ENCODE results near the gene CCPG1.

Gene CCPG1

GRCh38 chr15:55383687-55384086, 24.5 kb downstream of the CCPG1 start:
- H3K27me3 ChIP-seq (ENCODE audit: control insufficient read depth, insufficient read depth, low read length) = no peaks in the 10 kb centered on the region
- H3K36me3 ChIP-seq (ENCODE audit: control insufficient read depth, insufficient read depth, low read length) = no peaks in the 10 kb centered on the region
- DNase-seq (ENCODE audit: low read depth, low spot score) = no peak
- no peak overlapping the region for H3K27ac ChIP-seq (ENCODE audit: low read length)
- H3K4me1 ChIP-seq (ENCODE audit: control insufficient read depth, insufficient read depth, low read length) = no peaks in the 10 kb centered on the region
- WGBS (ENCODE audit: insufficient coverage, insufficient read length) = no CpG with 5 or more reads among the region's 2 CpGs
- no peak overlapping the region for H3K4me3 ChIP-seq (ENCODE audit: low read length)
- H3K9me3 ChIP-seq (ENCODE audit: control insufficient read depth, insufficient read depth, low read length) = no peaks in the 10 kb centered on the region

- Histone ChIP-seq H3K27me3 (ENCODE audit: control insufficient read depth, insufficient read depth, low read length) (no peaks in the 10 kb centered on the region), H3K9me3 (ENCODE audit: control insufficient read depth, insufficient read depth, low read length) (no peaks in the 10 kb centered on the region), H3K36me3 (ENCODE audit: control insufficient read depth, insufficient read depth, low read length) (no peaks in the 10 kb centered on the region), H3K27ac (ENCODE audit: low read length) (no peak overlapping the region), H3K4me3 (ENCODE audit: low read length) (no peak overlapping the region), H3K4me1 (ENCODE audit: control insufficient read depth, insufficient read depth, low read length) (no peaks in the 10 kb centered on the region)
- DNase-seq (ENCODE audit: low read depth, low spot score) = no peak
Observed at GRCh38 chr15:55381595-55381994, 26.6 kb downstream of the CCPG1 start.

GRCh38 chr15:55379095-55379494, 29.1 kb downstream of the CCPG1 start:
- no CpG with 5 or more reads among the region's 5 CpGs for WGBS (ENCODE audit: insufficient coverage, insufficient read length)
- Histone ChIP-seq H3K4me3 (ENCODE audit: low read length) (no peak overlapping the region), H3K27me3 (ENCODE audit: control insufficient read depth, insufficient read depth, low read length) (no peaks in the 10 kb centered on the region), H3K27ac (ENCODE audit: low read length) (no peak overlapping the region), H3K4me1 (ENCODE audit: control insufficient read depth, insufficient read depth, low read length) (no peaks in the 10 kb centered on the region), H3K36me3 (ENCODE audit: control insufficient read depth, insufficient read depth, low read length) (no peaks in the 10 kb centered on the region), H3K9me3 (ENCODE audit: control insufficient read depth, insufficient read depth, low read length) (no peaks in the 10 kb centered on the region)
- DNase-seq (ENCODE audit: low read depth, low spot score) = no peak

- WGBS (ENCODE audit: insufficient coverage, insufficient read length) = no CpG with 5 or more reads among the region's 3 CpGs
- H3K4me3 ChIP-seq (ENCODE audit: low read length) = no peak overlapping the region
- no peaks in the 10 kb centered on the region for H3K9me3 ChIP-seq (ENCODE audit: control insufficient read depth, insufficient read depth, low read length)
- H3K36me3 ChIP-seq (ENCODE audit: control insufficient read depth, insufficient read depth, low read length) = no peaks in the 10 kb centered on the region
- H3K27ac ChIP-seq (ENCODE audit: low read length) = no peak overlapping the region
- H3K27me3 ChIP-seq (ENCODE audit: control insufficient read depth, insufficient read depth, low read length) = no peaks in the 10 kb centered on the region
- DNase-seq (ENCODE audit: low read depth, low spot score) = no peak
- H3K4me1 ChIP-seq (ENCODE audit: control insufficient read depth, insufficient read depth, low read length) = no peaks in the 10 kb centered on the region
Observed at GRCh38 chr15:55372701-55373440, 35.3 kb downstream of the CCPG1 start.

GRCh38 chr15:55366981-55367380, 41.2 kb downstream of the CCPG1 start:
- Histone ChIP-seq H3K36me3 (ENCODE audit: control insufficient read depth, insufficient read depth, low read length) (no peaks in the 10 kb centered on the region), H3K27ac (ENCODE audit: low read length) (no peak overlapping the region), H3K4me1 (ENCODE audit: control insufficient read depth, insufficient read depth, low read length) (no peaks in the 10 kb centered on the region), H3K27me3 (ENCODE audit: control insufficient read depth, insufficient read depth, low read length) (no peaks in the 10 kb centered on the region), H3K9me3 (ENCODE audit: control insufficient read depth, insufficient read depth, low read length) (no peaks in the 10 kb centered on the region), H3K4me3 (ENCODE audit: low read length) (no peak overlapping the region)
- no peak for DNase-seq (ENCODE audit: low read depth, low spot score)
- WGBS (ENCODE audit: insufficient coverage, insufficient read length) = no CpG with 5 or more reads among the region's 1 CpG

GRCh38 chr15:55362641-55363040, 45.5 kb downstream of the CCPG1 start:
- no peaks in the 10 kb centered on the region for H3K36me3 ChIP-seq (ENCODE audit: control insufficient read depth, insufficient read depth, low read length)
- no CpG with 5 or more reads among the region's 2 CpGs for WGBS (ENCODE audit: insufficient coverage, insufficient read length)
- no peak for DNase-seq (ENCODE audit: low read depth, low spot score)
- H3K27ac ChIP-seq (ENCODE audit: low read length) = no peak overlapping the region
- H3K4me3 ChIP-seq (ENCODE audit: low read length) = no peak overlapping the region
- no peaks in the 10 kb centered on the region for H3K27me3 ChIP-seq (ENCODE audit: control insufficient read depth, insufficient read depth, low read length)
- H3K4me1 ChIP-seq (ENCODE audit: control insufficient read depth, insufficient read depth, low read length) = no peaks in the 10 kb centered on the region
- no peaks in the 10 kb centered on the region for H3K9me3 ChIP-seq (ENCODE audit: control insufficient read depth, insufficient read depth, low read length)

GRCh38 chr15:55361048-55361447, 47.1 kb downstream of the CCPG1 start:
- no CpG with 5 or more reads among the region's 10 CpGs for WGBS (ENCODE audit: insufficient coverage, insufficient read length)
- H3K9me3 ChIP-seq (ENCODE audit: control insufficient read depth, insufficient read depth, low read length) = no peaks in the 10 kb centered on the region
- H3K4me1 ChIP-seq (ENCODE audit: control insufficient read depth, insufficient read depth, low read length) = no peaks in the 10 kb centered on the region
- H3K4me3 ChIP-seq (ENCODE audit: low read length) = no peak overlapping the region
- H3K27me3 ChIP-seq (ENCODE audit: control insufficient read depth, insufficient read depth, low read length) = no peaks in the 10 kb centered on the region
- H3K27ac ChIP-seq (ENCODE audit: low read length) = no peak overlapping the region
- H3K36me3 ChIP-seq (ENCODE audit: control insufficient read depth, insufficient read depth, low read length) = no peaks in the 10 kb centered on the region
- DNase-seq (ENCODE audit: low read depth, low spot score) = no peak

GRCh38 chr15:55360256-55360655, 47.9 kb downstream of the CCPG1 start:
- DNase-seq (ENCODE audit: low read depth, low spot score) = no peak

GRCh38 chr15:55358471-55358870, 49.7 kb downstream of the CCPG1 start:
- DNase-seq (ENCODE audit: low read depth, low spot score) = no peak
- Histone ChIP-seq H3K4me3 (ENCODE audit: low read length) (no peak overlapping the region), H3K27me3 (ENCODE audit: control insufficient read depth, insufficient read depth, low read length) (no peaks in the 10 kb centered on the region), H3K9me3 (ENCODE audit: control insufficient read depth, insufficient read depth, low read length) (no peaks in the 10 kb centered on the region), H3K27ac (ENCODE audit: low read length) (no peak overlapping the region), H3K4me1 (ENCODE audit: control insufficient read depth, insufficient read depth, low read length) (no peaks in the 10 kb centered on the region), H3K36me3 (ENCODE audit: control insufficient read depth, insufficient read depth, low read length) (no peaks in the 10 kb centered on the region)

More at GRCh38 chr15:55360256-55360655, 47.9 kb downstream of the CCPG1 start:
- H3K27me3 ChIP-seq (ENCODE audit: control insufficient read depth, insufficient read depth, low read length) = no peaks in the 10 kb centered on the region
- no peaks in the 10 kb centered on the region for H3K4me1 ChIP-seq (ENCODE audit: control insufficient read depth, insufficient read depth, low read length)
- no peaks in the 10 kb centered on the region for H3K9me3 ChIP-seq (ENCODE audit: control insufficient read depth, insufficient read depth, low read length)
- H3K27ac ChIP-seq (ENCODE audit: low read length) = no peak overlapping the region
- no peak overlapping the region for H3K4me3 ChIP-seq (ENCODE audit: low read length)
- no peaks in the 10 kb centered on the region for H3K36me3 ChIP-seq (ENCODE audit: control insufficient read depth, insufficient read depth, low read length)
- no CpG with 5 or more reads among the region's 6 CpGs for WGBS (ENCODE audit: insufficient coverage, insufficient read length)

- WGBS (ENCODE audit: insufficient coverage, insufficient read length) = no CpG with 5 or more reads among the region's 2 CpGs
- Histone ChIP-seq H3K36me3 (ENCODE audit: control insufficient read depth, insufficient read depth, low read length) (no peaks in the 10 kb centered on the region), H3K27me3 (ENCODE audit: control insufficient read depth, insufficient read depth, low read length) (no peaks in the 10 kb centered on the region), H3K9me3 (ENCODE audit: control insufficient read depth, insufficient read depth, low read length) (no peaks in the 10 kb centered on the region), H3K27ac (ENCODE audit: low read length) (no peak overlapping the region), H3K4me3 (ENCODE audit: low read length) (no peak overlapping the region), H3K4me1 (ENCODE audit: control insufficient read depth, insufficient read depth, low read length) (no peaks in the 10 kb centered on the region)
- no peak for DNase-seq (ENCODE audit: low read depth, low spot score)
Observed at GRCh38 chr15:55357774-55358173, 50.4 kb downstream of the CCPG1 start.

- H3K27me3 ChIP-seq (ENCODE audit: control insufficient read depth, insufficient read depth, low read length) = no peaks in the 10 kb centered on the region
- H3K27ac ChIP-seq (ENCODE audit: low read length) = no peak overlapping the region
- no peaks in the 10 kb centered on the region for H3K4me1 ChIP-seq (ENCODE audit: control insufficient read depth, insufficient read depth, low read length)
- whole genome bisulfite sequencing (ENCODE audit: insufficient coverage, insufficient read length) = no CpG with 5 or more reads among the region's 5 CpGs
- H3K4me3 ChIP-seq (ENCODE audit: low read length) = no peak overlapping the region
- no peaks in the 10 kb centered on the region for H3K9me3 ChIP-seq (ENCODE audit: control insufficient read depth, insufficient read depth, low read length)
- DNase-seq (ENCODE audit: low read depth, low spot score) = no peak
- H3K36me3 ChIP-seq (ENCODE audit: control insufficient read depth, insufficient read depth, low read length) = no peaks in the 10 kb centered on the region
Observed at GRCh38 chr15:55356985-55357585, 51.1 kb downstream of the CCPG1 start.

Data from iPS DF 6.9 (cell line).